Liver (tissue), 9 donors: ENCODE data around the gene ABCB4. TPM values are rescaled to one million over a fixed set of nuclear protein-coding genes. Genes with fewer than 3 reads are reported as not detected.

Source experiments
- DNase-seq: peaks from one replicate; pipeline ENCODE4 v3.0.0-alpha.2; 2017; ENCODE audit warnings: low spot score
- H3K27ac ChIP-seq, 2 donors: one replicate each; pipeline ENCODE4 v1.7.0; 2013; ENCODE audit warnings: inconsistent platforms in 2 of 2, low read length in 2 of 2, control low read depth in 1 of 2, low read depth in 1 of 2, mild to moderate bottlenecking in 1 of 2
- H3K27me3 ChIP-seq, 4 donors: one replicate each; pipeline versions ENCODE4 v1.6.1 to v1.7.0; 2013; ENCODE audit warnings: low read length in 3 of 4, inconsistent platforms in 1 of 4, mild to moderate bottlenecking in 1 of 4, moderate library complexity in 1 of 4; ENCODE audit not compliant: control insufficient read depth in 4 of 4, insufficient read depth in 4 of 4
- H3K36me3 ChIP-seq, 4 donors: one replicate each; pipeline versions ENCODE4 v1.6.1 to v1.7.0; 2013; ENCODE audit warnings: low read length in 3 of 4, mild to moderate bottlenecking in 3 of 4, low read depth in 1 of 4, moderate library complexity in 1 of 4; ENCODE audit not compliant: control insufficient read depth in 4 of 4, insufficient read depth in 3 of 4
- H3K4me1 ChIP-seq, 4 donors: one replicate each; pipeline versions ENCODE4 v1.6.1 to v1.7.0; 2013; ENCODE audit warnings: low read length in 3 of 4, mild to moderate bottlenecking in 3 of 4, moderate library complexity in 1 of 4; ENCODE audit not compliant: control insufficient read depth in 4 of 4, insufficient read depth in 4 of 4
- H3K4me3 ChIP-seq, 3 donors: one replicate each; pipeline versions ENCODE4 v1.6.1 to v1.7.0; 2013; ENCODE audit warnings: low read length in 3 of 3, control low read depth in 1 of 3, low read depth in 1 of 3, mild to moderate bottlenecking in 1 of 3
- H3K9ac ChIP-seq, 2 donors: one replicate each; pipeline ENCODE4 v1.7.0; 2013; ENCODE audit warnings: low read length in 2 of 2, mild to moderate bottlenecking in 2 of 2, moderate library complexity in 2 of 2, control low read depth in 1 of 2, low read depth in 1 of 2
- H3K9me3 ChIP-seq, 4 donors: one replicate each; pipeline versions ENCODE4 v1.6.1 to v1.7.0; 2013; ENCODE audit warnings: low read length in 3 of 4; ENCODE audit not compliant: control insufficient read depth in 4 of 4
- ATF3 ChIP-seq: IDR thresholded peaks from 2 replicates; pipeline ENCODE4 v1.6.1; 2016; ENCODE audit warnings: antibody characterized with exemption
- CTCF ChIP-seq: fragments of 150-350 bp; IDR thresholded peaks from 2 replicates; pipeline ENCODE4 v1.5.1; 2017; ENCODE audit warnings: improper control_type of control experiment, low read depth, low read length; ENCODE audit not compliant: missing input control
- EGR1 ChIP-seq, 2 donors: IDR thresholded peaks; 2 replicates each; pipeline ENCODE4 v1.6.1; 2016 to 2018; ENCODE audit warnings: antibody characterized with exemption in 2 of 2, low read depth in 2 of 2
- FOXA1 ChIP-seq: IDR thresholded peaks from 2 replicates; pipeline ENCODE4 v1.6.1; 2016; ENCODE audit warnings: antibody characterized with exemption
- FOXA2 ChIP-seq: IDR thresholded peaks from 2 replicates; pipeline ENCODE4 v1.6.1; 2016; ENCODE audit warnings: antibody characterized with exemption
- GABPA ChIP-seq, 2 donors: IDR thresholded peaks in 1 of 2; conservative IDR thresholded peaks in 1 of 2; 2 replicates each; pipeline ENCODE4 v1.6.1; 2016; ENCODE audit warnings: antibody characterized with exemption in 2 of 2, mild to moderate bottlenecking in 1 of 2, moderate library complexity in 1 of 2
- HNF4A ChIP-seq, 2 donors: conservative IDR thresholded peaks; 2 replicates each; pipeline ENCODE4 v1.6.1; 2016; ENCODE audit warnings: antibody characterized with exemption in 2 of 2, mild to moderate bottlenecking in 2 of 2
- HNF4G ChIP-seq: IDR thresholded peaks from 2 replicates; pipeline ENCODE4 v1.6.1; 2016; ENCODE audit warnings: antibody characterized with exemption
- JUND ChIP-seq, 2 donors: IDR thresholded peaks; 2 replicates each; pipeline ENCODE4 v1.6.1; 2016; ENCODE audit warnings: antibody characterized with exemption in 2 of 2
- MAX ChIP-seq: IDR thresholded peaks from 2 replicates; pipeline ENCODE4 v1.6.1; 2016; ENCODE audit warnings: antibody characterized with exemption
- NR2F2 ChIP-seq: IDR thresholded peaks from 2 replicates; pipeline ENCODE4 v1.6.1; 2016; ENCODE audit warnings: antibody characterized with exemption
- RAD21 ChIP-seq, 2 donors: IDR thresholded peaks; 2 replicates each; pipeline ENCODE4 v1.6.1; 2016; ENCODE audit warnings: antibody characterized with exemption in 2 of 2, mild to moderate bottlenecking in 2 of 2
- REST ChIP-seq: IDR thresholded peaks from 2 replicates; pipeline ENCODE4 v1.6.1; 2016; ENCODE audit warnings: antibody characterized with exemption, mild to moderate bottlenecking
- RXRA ChIP-seq, 2 donors: IDR thresholded peaks; 2 replicates each; pipeline ENCODE4 v1.6.1; 2017 to 2018; ENCODE audit warnings: antibody characterized with exemption in 2 of 2, mild to moderate bottlenecking in 1 of 2
- SP1 ChIP-seq: IDR thresholded peaks from 2 replicates; pipeline ENCODE4 v1.6.1; 2018; ENCODE audit warnings: antibody characterized with exemption, mild to moderate bottlenecking
- TAF1 ChIP-seq: conservative IDR thresholded peaks from 2 replicates; pipeline ENCODE4 v1.6.1; 2016; ENCODE audit warnings: antibody characterized with exemption, mild to moderate bottlenecking
- YY1 ChIP-seq: IDR thresholded peaks from 2 replicates; pipeline ENCODE4 v1.6.1; 2016; ENCODE audit warnings: antibody characterized with exemption, mild to moderate bottlenecking
- ZBTB33 ChIP-seq: IDR thresholded peaks from 2 replicates; pipeline ENCODE4 v1.6.1; 2016; ENCODE audit warnings: antibody characterized with exemption
- WGBS: extraction: QIAGEN DNeasy Blood & Tissue Kit; methylation state at CpG from one replicate; pipeline ENCODE4 v1.1.7; 2013; 5-methylcytosine and 5-hydroxymethylcytosine counted together
- polyA plus RNA-seq, 2 donors: library from polyadenylated mRNA; stranded (reverse) in 1 of 2; unstranded in 1 of 2; fragments of 200-250 nt in 1 of 2; fragments of >200 nt in 1 of 2; fragmentation: Nextera tagmentation in 1 of 2; extraction: Ambion mirVana in 1 of 2; gene quantifications; one replicate each; pipeline versions ENCODE4 v1.2.1 to v1.2.3, GENCODE V29; 2013 to 2015
- total RNA-seq, 2 donors: library from RNA; depleted of rRNA; stranded (reverse); fragments of >200 nt; gene quantifications; one replicate each; pipeline ENCODE4 v1.2.3, GENCODE V29; 2014
- donor health status: healthy.
- donor health status: healthy.
- donor health status: healthy.
- donor health status: healthy.
- donor health status: healthy.

Gene ABCB4
- total and polyA plus RNA-seq, 4 donors = 6.7 to 409 (median 77.6) TPM

- TF ChIP-seq SP1 = no peak
These were observed 27.1 kb downstream of the ABCB4 start (continued) for GRCh38 chr7:87448388-87448787.

GRCh38 chr7:87447116-87447635 is 28.3 kb downstream of the ABCB4 start:
- H3K27ac ChIP-seq = no peak overlapping the region
- 87% methylated on average over 4 of the region's 4 CpGs for WGBS
- H3K4me3 ChIP-seq = no peak overlapping the region
- no peak for DNase-seq
- no peak for TF ChIP-seq MAX
- no peak for TF ChIP-seq ZBTB33
- no peak for TF ChIP-seq YY1
- TF ChIP-seq NR2F2 = no peak
- TF ChIP-seq TAF1 = no peak
- TF ChIP-seq JUND (IDR thresholded peaks at IDR 0.05) = no peak
- TF ChIP-seq RXRA (IDR thresholded peaks at IDR 0.05) = no peak
- no peak for TF ChIP-seq EGR1 (IDR thresholded peaks at IDR 0.05; ENCODE audit: low read depth in 2 of 2)
- no peak for TF ChIP-seq SP1
- TF ChIP-seq HNF4G = no peak
- no peak for TF ChIP-seq FOXA2
- TF ChIP-seq FOXA1 = no peak
- no peak for TF ChIP-seq CTCF
- TF ChIP-seq HNF4A (conservative IDR thresholded peaks at IDR 0.05) = no peak
- TF ChIP-seq GABPA (IDR thresholded peaks at IDR 0.05 in 1 of 2, conservative IDR thresholded peaks at IDR 0.05 in 1 of 2) = no peak
- TF ChIP-seq ATF3 = no peak
- no peak for TF ChIP-seq REST
- no peak for TF ChIP-seq RAD21 (IDR thresholded peaks at IDR 0.05)
- no peak overlapping the region for H3K9ac ChIP-seq
- H3K27me3 ChIP-seq = no peaks in the 10 kb centered on the region
- H3K4me1 ChIP-seq = peaks cover 4 to 16% (median 7%) of the 10 kb centered on the region in 4 donors
- peaks cover 7 to 57% (median 41%) of the 10 kb centered on the region in 4 donors for H3K36me3 ChIP-seq
- H3K9me3 ChIP-seq = no peaks in the 10 kb centered on the region
